Endodermal cell (in vitro differentiated cells): ENCODE results near the gene GPRC6A. TPM values are rescaled to one million over a fixed set of nuclear protein-coding genes. Genes with fewer than 3 reads are reported as not detected.
A peak's percentile ranks its signal among the peaks of the same experiment; 100 is the strongest.

Experiments
- DNase-seq: peaks from one replicate; pipeline ENCODE4 v3.0.0-alpha.2; 2017
- H3K27ac ChIP-seq: 2 replicates; pipeline ENCODE4 v1.5.1; 2013; ENCODE audit warnings: mild to moderate bottlenecking, low read depth, low read length, moderate library complexity
- H3K27me3 ChIP-seq: 2 replicates; pipeline ENCODE4 v1.6.1; 2013; ENCODE audit warnings: mild to moderate bottlenecking, low read length, moderate library complexity; ENCODE audit not compliant: insufficient read depth, control insufficient read depth, poor library complexity, severe bottlenecking
- H3K36me3 ChIP-seq: 2 replicates; pipeline ENCODE4 v1.7.0; 2013; ENCODE audit warnings: mild to moderate bottlenecking, low read length, moderate library complexity; ENCODE audit not compliant: control insufficient read depth, insufficient read depth
- H3K4me1 ChIP-seq: one replicate; pipeline ENCODE4 v1.7.0; 2013; ENCODE audit warnings: low read length; ENCODE audit not compliant: control insufficient read depth, insufficient read depth
- H3K4me3 ChIP-seq: 2 replicates; pipeline ENCODE4 v1.5.1; 2013; ENCODE audit warnings: mild to moderate bottlenecking, low read length, moderate library complexity
- H3K9ac ChIP-seq: 2 replicates; pipeline ENCODE4 v1.6.1; 2013; ENCODE audit warnings: mild to moderate bottlenecking, low read length, moderate library complexity; ENCODE audit not compliant: poor library complexity, severe bottlenecking; ENCODE audit errors: extremely low read depth
- H3K9me3 ChIP-seq: 2 replicates; pipeline ENCODE4 v1.6.1; 2013; ENCODE audit warnings: mild to moderate bottlenecking, low read length, moderate library complexity; ENCODE audit not compliant: control insufficient read depth
- H3K27ac Mint-ChIP-seq: 2 replicates; pipeline ENCODE4 v1.8.0; 2020; ENCODE audit warnings: mixed read lengths
- H3K27me3 Mint-ChIP-seq: 2 replicates; pipeline ENCODE4 v1.8.0; 2021; ENCODE audit warnings: mild to moderate bottlenecking, mixed read lengths; ENCODE audit not compliant: insufficient read depth
- H3K36me3 Mint-ChIP-seq: 2 replicates; pipeline ENCODE4 v1.8.0; 2020; ENCODE audit warnings: low read depth, mixed read lengths
- H3K4me1 Mint-ChIP-seq: 2 replicates; pipeline ENCODE4 v1.8.0; 2020; ENCODE audit warnings: mixed read lengths
- H3K4me3 Mint-ChIP-seq: 2 replicates; pipeline ENCODE4 v1.8.0; 2020; ENCODE audit warnings: mild to moderate bottlenecking, moderate library complexity, mixed read lengths
- H3K9me3 Mint-ChIP-seq: 2 replicates; pipeline ENCODE4 v1.8.0; 2020; ENCODE audit warnings: mild to moderate bottlenecking, mixed read lengths
- CTCF ChIP-seq: fragments of 200-600 bp; sonication (generic); conservative IDR thresholded peaks from 2 replicates; pipeline ENCODE4 v1.5.0; 2021; ENCODE audit warnings: antibody characterized with exemption, mild to moderate bottlenecking
- WGBS, 2 experiments: methylation state at CpG; one replicate each; pipeline versions ENCODE4 v1.1.5 to v1.1.7; 2013; ENCODE audit warnings: missing lambda C conversion rate in 2 of 2, mixed read lengths in 1 of 2; ENCODE audit not compliant: insufficient coverage in 1 of 2, insufficient read length in 1 of 2; 5-methylcytosine and 5-hydroxymethylcytosine counted together
- total RNA-seq, 2 donors: library from RNA; stranded (reverse); fragmentation: NEBNext Ultra II Directional in 1 of 2; extraction: Animal tissue kit (Norgen Biotek cat#: 25700) in 1 of 2; gene quantifications; 2 replicates in 1 of 2; 3 replicates in 1 of 2; pipeline ENCODE4 v1.2.1, GENCODE V29; 2021

Gene GPRC6A
- total RNA-seq, 2 donors from 2014 or later, result not detected

- Mint-ChIP-seq H3K4me3 (no peak overlapping the region), H3K36me3 (no peaks in the 10 kb centered on the region), H3K27ac (no peak overlapping the region), H3K4me1 (no peaks in the 10 kb centered on the region), H3K9me3 (peaks cover 47% of the 10 kb centered on the region), H3K27me3 (no peaks in the 10 kb centered on the region)
- TF ChIP-seq CTCF, result no peak
- Histone ChIP-seq H3K27ac (no peak overlapping the region), H3K27me3 (no peaks in the 10 kb centered on the region), H3K4me3 (no peak overlapping the region), H3K9ac (no peak overlapping the region), H3K9me3 (peaks cover 43% of the 10 kb centered on the region), H3K4me1 (no peaks in the 10 kb centered on the region), H3K36me3 (no peaks in the 10 kb centered on the region)
- no peak for DNase-seq
These were observed 30.4 kb upstream of the GPRC6A start for GRCh38 chr6:116859264-116859663.

DNA sequence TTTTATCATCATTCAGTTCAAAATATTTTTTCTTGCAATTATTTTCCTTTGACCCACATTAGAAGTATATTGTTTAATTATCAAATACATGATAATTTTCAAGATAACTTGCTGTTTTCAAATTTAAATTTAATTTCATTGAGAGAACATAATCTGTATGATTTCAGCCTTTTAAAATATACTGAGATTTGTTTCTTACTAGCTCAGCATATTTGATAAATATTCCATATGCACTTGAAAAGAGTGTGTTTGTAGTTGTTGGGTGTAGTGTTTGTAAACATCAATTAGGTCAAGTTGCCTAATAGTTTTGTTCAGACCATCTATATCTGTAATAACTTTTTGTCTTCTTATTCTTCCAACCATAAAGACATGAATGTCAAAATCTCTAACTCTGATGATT, 29.2 kb upstream of the GPRC6A start:
- Histone ChIP-seq H3K4me1 (no peaks in the 10 kb centered on the region), H3K36me3 (no peaks in the 10 kb centered on the region), H3K9me3 (peaks cover 48% of the 10 kb centered on the region), H3K9ac (no peak overlapping the region), H3K27me3 (no peaks in the 10 kb centered on the region), H3K4me3 (no peak overlapping the region), H3K27ac (no peak overlapping the region)
- H3K4me1 Mint-ChIP-seq, result no peaks in the 10 kb centered on the region
- no peak for DNase-seq
- no peaks in the 10 kb centered on the region for H3K27me3 Mint-ChIP-seq
- H3K9me3 Mint-ChIP-seq, result peaks cover 56% of the 10 kb centered on the region
- no peak for TF ChIP-seq CTCF
- H3K27ac Mint-ChIP-seq, result no peak overlapping the region
- no peak overlapping the region for H3K4me3 Mint-ChIP-seq
- H3K36me3 Mint-ChIP-seq, result no peaks in the 10 kb centered on the region

DNA sequence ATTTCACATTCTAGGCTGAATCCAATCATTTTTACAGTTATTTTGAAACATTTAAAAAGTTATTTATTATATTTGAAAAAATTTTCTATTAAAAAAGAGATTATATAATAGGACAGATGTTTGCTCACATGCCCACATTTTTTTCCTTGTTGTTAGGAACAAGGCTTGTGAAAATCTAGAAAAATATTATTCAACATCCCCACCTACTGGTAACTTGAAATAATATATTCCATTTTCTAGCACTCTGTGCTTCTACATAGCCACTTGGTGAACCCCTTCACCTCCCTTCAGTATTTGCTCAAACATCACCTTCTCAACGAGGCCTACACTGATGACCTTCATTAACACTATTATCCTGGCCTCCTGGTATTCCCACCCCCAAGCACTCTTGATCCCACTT, 18.3 kb upstream of the GPRC6A start:
- Histone ChIP-seq H3K9ac (no peak overlapping the region), H3K4me1 (no peaks in the 10 kb centered on the region), H3K27me3 (no peaks in the 10 kb centered on the region), H3K9me3 (no peaks in the 10 kb centered on the region), H3K4me3 (no peak overlapping the region), H3K36me3 (no peaks in the 10 kb centered on the region), H3K27ac (no peak overlapping the region)
- Mint-ChIP-seq H3K4me3 (no peak overlapping the region), H3K9me3 (no peaks in the 10 kb centered on the region), H3K27ac (no peak overlapping the region), H3K27me3 (no peaks in the 10 kb centered on the region), H3K36me3 (no peaks in the 10 kb centered on the region), H3K4me1 (no peaks in the 10 kb centered on the region)
- TF ChIP-seq CTCF, result peak; percentile 65
- no peak for DNase-seq
- WGBS, 2 experiments, result 47 to 50% methylated on average over 1 of the region's 1 CpG
